SK-N-SH treated with all-trans-retinoic acid at 6 μM for 48 hours (cell line): Measurements from ENCODE around the gene ACAD10.

Experiments
- BACH2 ChIP-seq: fragments of 250-450 bp; sonication (Bioruptor Pico); IDR thresholded peaks from 2 replicates; pipeline ENCODE4 v1.9.0; 2021; ENCODE audit warnings: mild to moderate bottlenecking, borderline replicate concordance
- CSDC2 ChIP-seq: fragments of 250-450 bp; sonication (Bioruptor Pico); IDR thresholded peaks from 2 replicates; pipeline ENCODE4 v1.5.0; 2020; ENCODE audit warnings: mild to moderate bottlenecking, moderate library complexity
- GLIS3 ChIP-seq: fragments of 250-450 bp; sonication (Bioruptor Pico); IDR thresholded peaks from 2 replicates; pipeline ENCODE4 v1.5.0; 2020; ENCODE audit warnings: mild to moderate bottlenecking, moderate library complexity
- ISL1 ChIP-seq: fragments of 250-450 bp; sonication (Bioruptor Pico); IDR thresholded peaks from 2 replicates; pipeline ENCODE4 v2.1.2; 2022; ENCODE audit warnings: mild to moderate bottlenecking, moderate library complexity
- PPARA ChIP-seq: fragments of 250-450 bp; sonication (Bioruptor Pico); IDR thresholded peaks from 2 replicates; pipeline ENCODE4 v1.5.0; 2020; ENCODE audit warnings: mild to moderate bottlenecking, borderline replicate concordance
- TCF4 ChIP-seq: fragments of 250-450 bp; sonication (Bioruptor Pico); IDR thresholded peaks from 2 replicates; pipeline ENCODE4 v1.8.0; 2021; ENCODE audit warnings: mild to moderate bottlenecking, moderate library complexity, borderline replicate concordance
- TSHZ2 ChIP-seq: fragments of 250-450 bp; sonication (Bioruptor Pico); IDR thresholded peaks from 2 replicates; pipeline ENCODE4 v1.5.0; 2020; ENCODE audit warnings: mild to moderate bottlenecking, moderate library complexity
- ZFP3 ChIP-seq: fragments of 250-450 bp; sonication (Bioruptor Pico); IDR thresholded peaks from 2 replicates; pipeline ENCODE4 v1.5.0; 2020; ENCODE audit warnings: mild to moderate bottlenecking, moderate library complexity
- ZNF565 ChIP-seq: fragments of 450-650 bp; formaldehyde crosslinking; conservative IDR thresholded peaks from 2 replicates; pipeline ENCODE4 v1.5.0; 2020; ENCODE audit warnings: low read depth, mild to moderate bottlenecking, moderate library complexity
- ZNF70 ChIP-seq: fragments of 450-650 bp; formaldehyde crosslinking; IDR thresholded peaks from 2 replicates; pipeline ENCODE4 v1.5.0; 2020; ENCODE audit warnings: mild to moderate bottlenecking, moderate library complexity
- TF ChIP-seq, protein P1 (sequence below): fragments of 250-450 bp; sonication (Bioruptor Pico); IDR thresholded peaks from 2 replicates; pipeline ENCODE4 v1.5.1; 2021; ENCODE audit warnings: mild to moderate bottlenecking, moderate library complexity
- TF ChIP-seq, protein P2 (sequence below): fragments of 250-450 bp; sonication (Bioruptor Pico); IDR thresholded peaks from 2 replicates; pipeline ENCODE4 v1.8.0; 2020; ENCODE audit warnings: mild to moderate bottlenecking, moderate library complexity, borderline replicate concordance
- TF ChIP-seq, protein P3 (sequence below): fragments of 250-450 bp; sonication (Bioruptor Pico); IDR thresholded peaks from 2 replicates; pipeline ENCODE4 v1.5.1; 2020; ENCODE audit warnings: low read depth, mild to moderate bottlenecking, moderate library complexity

DNA sequence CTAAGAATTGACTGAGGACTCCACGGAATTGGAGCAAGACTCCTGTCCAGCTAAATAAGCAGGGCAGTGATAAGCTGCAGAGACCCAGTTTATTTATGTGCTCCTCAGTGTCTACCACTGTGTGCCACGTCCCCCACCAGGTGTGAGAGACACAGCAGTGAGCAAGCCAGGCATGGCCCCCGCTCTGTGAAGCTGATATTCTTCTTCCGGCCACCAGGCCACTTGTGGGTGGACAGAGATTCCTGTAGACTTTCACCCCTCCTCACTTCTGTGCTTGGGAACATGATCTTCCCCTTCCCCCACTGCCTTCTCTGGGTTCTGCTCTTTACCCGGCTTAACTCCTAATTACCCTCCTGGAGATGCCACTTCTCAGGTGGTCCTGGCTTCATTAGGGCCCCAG lies 21.4 kb upstream of the ACAD10 start:
- no peak for TF ChIP-seq BACH2 (CRISPR knock-in tag)
- no peak for TF ChIP-seq ZFP3
- TF ChIP-seq, protein P1, sequence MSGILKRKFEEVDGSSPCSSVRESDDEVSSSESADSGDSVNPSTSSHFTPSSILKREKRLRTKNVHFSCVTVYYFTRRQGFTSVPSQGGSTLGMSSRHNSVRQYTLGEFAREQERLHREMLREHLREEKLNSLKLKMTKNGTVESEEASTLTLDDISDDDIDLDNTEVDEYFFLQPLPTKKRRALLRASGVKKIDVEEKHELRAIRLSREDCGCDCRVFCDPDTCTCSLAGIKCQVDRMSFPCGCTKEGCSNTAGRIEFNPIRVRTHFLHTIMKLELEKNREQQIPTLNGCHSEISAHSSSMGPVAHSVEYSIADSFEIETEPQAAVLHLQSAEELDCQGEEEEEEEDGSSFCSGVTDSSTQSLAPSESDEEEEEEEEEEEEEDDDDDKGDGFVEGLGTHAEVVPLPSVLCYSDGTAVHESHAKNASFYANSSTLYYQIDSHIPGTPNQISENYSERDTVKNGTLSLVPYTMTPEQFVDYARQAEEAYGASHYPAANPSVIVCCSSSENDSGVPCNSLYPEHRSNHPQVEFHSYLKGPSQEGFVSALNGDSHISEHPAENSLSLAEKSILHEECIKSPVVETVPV (CRISPR knock-in tag), result no peak
- TF ChIP-seq, protein P2, sequence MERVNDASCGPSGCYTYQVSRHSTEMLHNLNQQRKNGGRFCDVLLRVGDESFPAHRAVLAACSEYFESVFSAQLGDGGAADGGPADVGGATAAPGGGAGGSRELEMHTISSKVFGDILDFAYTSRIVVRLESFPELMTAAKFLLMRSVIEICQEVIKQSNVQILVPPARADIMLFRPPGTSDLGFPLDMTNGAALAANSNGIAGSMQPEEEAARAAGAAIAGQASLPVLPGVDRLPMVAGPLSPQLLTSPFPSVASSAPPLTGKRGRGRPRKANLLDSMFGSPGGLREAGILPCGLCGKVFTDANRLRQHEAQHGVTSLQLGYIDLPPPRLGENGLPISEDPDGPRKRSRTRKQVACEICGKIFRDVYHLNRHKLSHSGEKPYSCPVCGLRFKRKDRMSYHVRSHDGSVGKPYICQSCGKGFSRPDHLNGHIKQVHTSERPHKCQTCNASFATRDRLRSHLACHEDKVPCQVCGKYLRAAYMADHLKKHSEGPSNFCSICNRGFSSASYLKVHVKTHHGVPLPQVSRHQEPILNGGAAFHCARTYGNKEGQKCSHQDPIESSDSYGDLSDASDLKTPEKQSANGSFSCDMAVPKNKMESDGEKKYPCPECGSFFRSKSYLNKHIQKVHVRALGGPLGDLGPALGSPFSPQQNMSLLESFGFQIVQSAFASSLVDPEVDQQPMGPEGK, result no peak
- TF ChIP-seq, protein P3, sequence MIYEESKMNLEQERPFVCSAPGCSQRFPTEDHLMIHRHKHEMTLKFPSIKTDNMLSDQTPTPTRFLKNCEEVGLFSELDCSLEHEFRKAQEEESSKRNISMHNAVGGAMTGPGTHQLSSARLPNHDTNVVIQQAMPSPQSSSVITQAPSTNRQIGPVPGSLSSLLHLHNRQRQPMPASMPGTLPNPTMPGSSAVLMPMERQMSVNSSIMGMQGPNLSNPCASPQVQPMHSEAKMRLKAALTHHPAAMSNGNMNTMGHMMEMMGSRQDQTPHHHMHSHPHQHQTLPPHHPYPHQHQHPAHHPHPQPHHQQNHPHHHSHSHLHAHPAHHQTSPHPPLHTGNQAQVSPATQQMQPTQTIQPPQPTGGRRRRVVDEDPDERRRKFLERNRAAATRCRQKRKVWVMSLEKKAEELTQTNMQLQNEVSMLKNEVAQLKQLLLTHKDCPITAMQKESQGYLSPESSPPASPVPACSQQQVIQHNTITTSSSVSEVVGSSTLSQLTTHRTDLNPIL (CRISPR knock-in tag), result no peak
- TF ChIP-seq ZNF565 (CRISPR knock-in tag), result no peak
- no peak for TF ChIP-seq PPARA (CRISPR knock-in tag)
- TF ChIP-seq CSDC2 (CRISPR knock-in tag), result no peak
- TF ChIP-seq TCF4, result no peak
- no peak for TF ChIP-seq TSHZ2 (CRISPR knock-in tag)
- TF ChIP-seq ZNF70 (CRISPR knock-in tag), result no peak
- no peak for TF ChIP-seq GLIS3 (CRISPR knock-in tag)
- TF ChIP-seq ISL1 (CRISPR knock-in tag), result no peak
